ENCODE measurements around the gene INSYN1. TPM values are rescaled to one million over a fixed set of nuclear protein-coding genes. Genes with fewer than 3 reads are reported as not detected.

Gene INSYN1
- polyA plus RNA-seq, 1 donor from 2014 or later, result 21.3 TPM

GRCh38 chr15:73782344-73782959 is 29.3 kb upstream of the INSYN1 start:
- Histone ChIP-seq H2AFZ (ENCODE audit: low read depth, low read length) (no peak overlapping the region), H3K4me2 (ENCODE audit: low read length) (no peak overlapping the region), H3K9me2 (ENCODE audit: insufficient read depth, low read length) (no peaks in the 10 kb centered on the region), H3K9me3 (ENCODE audit: low read length) (no peaks in the 10 kb centered on the region), H3K27ac (ENCODE audit: low read length) (no peak overlapping the region), H3K36me3 (ENCODE audit: insufficient read depth, low read length) (no peaks in the 10 kb centered on the region), H3K27me3 (ENCODE audit: insufficient read depth, low read depth, low read length) (no peaks in the 10 kb centered on the region), H3K79me2 (replicated peaks; ENCODE audit: insufficient read depth, low read length) (no peaks in the 10 kb centered on the region), H3K9ac (ENCODE audit: low read length) (no peak overlapping the region), H3K4me3 (ENCODE audit: low read length) (no peak overlapping the region), H3F3A (ENCODE audit: insufficient read depth, low read length, poor library complexity, severe bottlenecking) (no peaks in the 10 kb centered on the region), H4K20me1 (ENCODE audit: insufficient read depth) (no peaks in the 10 kb centered on the region)
- TF ChIP-seq POLR2AphosphoS5 (IDR thresholded peaks at IDR 0.05) (no peak), RAD21 (conservative IDR thresholded peaks at IDR 0.05) (no peak), EZH2 (IDR thresholded peaks at IDR 0.05; ENCODE audit: borderline replicate concordance, insufficient read depth, low read length, poor library complexity, severe bottlenecking) (no peak), MXI1 (conservative IDR thresholded peaks at IDR 0.05; ENCODE audit: poor library complexity, severe bottlenecking) (no peak), TAF1 (IDR thresholded peaks at IDR 0.05; ENCODE audit: low read depth) (no peak), EP300 (conservative IDR thresholded peaks at IDR 0.05; ENCODE audit: poor library complexity, severe bottlenecking) (no peak), SMC3 (conservative IDR thresholded peaks at IDR 0.05; ENCODE audit: poor library complexity) (no peak)
- TF ChIP-seq, protein P1, sequence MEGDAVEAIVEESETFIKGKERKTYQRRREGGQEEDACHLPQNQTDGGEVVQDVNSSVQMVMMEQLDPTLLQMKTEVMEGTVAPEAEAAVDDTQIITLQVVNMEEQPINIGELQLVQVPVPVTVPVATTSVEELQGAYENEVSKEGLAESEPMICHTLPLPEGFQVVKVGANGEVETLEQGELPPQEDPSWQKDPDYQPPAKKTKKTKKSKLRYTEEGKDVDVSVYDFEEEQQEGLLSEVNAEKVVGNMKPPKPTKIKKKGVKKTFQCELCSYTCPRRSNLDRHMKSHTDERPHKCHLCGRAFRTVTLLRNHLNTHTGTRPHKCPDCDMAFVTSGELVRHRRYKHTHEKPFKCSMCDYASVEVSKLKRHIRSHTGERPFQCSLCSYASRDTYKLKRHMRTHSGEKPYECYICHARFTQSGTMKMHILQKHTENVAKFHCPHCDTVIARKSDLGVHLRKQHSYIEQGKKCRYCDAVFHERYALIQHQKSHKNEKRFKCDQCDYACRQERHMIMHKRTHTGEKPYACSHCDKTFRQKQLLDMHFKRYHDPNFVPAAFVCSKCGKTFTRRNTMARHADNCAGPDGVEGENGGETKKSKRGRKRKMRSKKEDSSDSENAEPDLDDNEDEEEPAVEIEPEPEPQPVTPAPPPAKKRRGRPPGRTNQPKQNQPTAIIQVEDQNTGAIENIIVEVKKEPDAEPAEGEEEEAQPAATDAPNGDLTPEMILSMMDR (IDR thresholded peaks at IDR 0.05; ENCODE audit: poor library complexity, severe bottlenecking), result no peak
- TF ChIP-seq, protein P2, sequence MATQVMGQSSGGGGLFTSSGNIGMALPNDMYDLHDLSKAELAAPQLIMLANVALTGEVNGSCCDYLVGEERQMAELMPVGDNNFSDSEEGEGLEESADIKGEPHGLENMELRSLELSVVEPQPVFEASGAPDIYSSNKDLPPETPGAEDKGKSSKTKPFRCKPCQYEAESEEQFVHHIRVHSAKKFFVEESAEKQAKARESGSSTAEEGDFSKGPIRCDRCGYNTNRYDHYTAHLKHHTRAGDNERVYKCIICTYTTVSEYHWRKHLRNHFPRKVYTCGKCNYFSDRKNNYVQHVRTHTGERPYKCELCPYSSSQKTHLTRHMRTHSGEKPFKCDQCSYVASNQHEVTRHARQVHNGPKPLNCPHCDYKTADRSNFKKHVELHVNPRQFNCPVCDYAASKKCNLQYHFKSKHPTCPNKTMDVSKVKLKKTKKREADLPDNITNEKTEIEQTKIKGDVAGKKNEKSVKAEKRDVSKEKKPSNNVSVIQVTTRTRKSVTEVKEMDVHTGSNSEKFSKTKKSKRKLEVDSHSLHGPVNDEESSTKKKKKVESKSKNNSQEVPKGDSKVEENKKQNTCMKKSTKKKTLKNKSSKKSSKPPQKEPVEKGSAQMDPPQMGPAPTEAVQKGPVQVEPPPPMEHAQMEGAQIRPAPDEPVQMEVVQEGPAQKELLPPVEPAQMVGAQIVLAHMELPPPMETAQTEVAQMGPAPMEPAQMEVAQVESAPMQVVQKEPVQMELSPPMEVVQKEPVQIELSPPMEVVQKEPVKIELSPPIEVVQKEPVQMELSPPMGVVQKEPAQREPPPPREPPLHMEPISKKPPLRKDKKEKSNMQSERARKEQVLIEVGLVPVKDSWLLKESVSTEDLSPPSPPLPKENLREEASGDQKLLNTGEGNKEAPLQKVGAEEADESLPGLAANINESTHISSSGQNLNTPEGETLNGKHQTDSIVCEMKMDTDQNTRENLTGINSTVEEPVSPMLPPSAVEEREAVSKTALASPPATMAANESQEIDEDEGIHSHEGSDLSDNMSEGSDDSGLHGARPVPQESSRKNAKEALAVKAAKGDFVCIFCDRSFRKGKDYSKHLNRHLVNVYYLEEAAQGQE (IDR thresholded peaks at IDR 0.05; ENCODE audit: borderline replicate concordance), result no peak

GRCh38 chr15:73781038-73781925 is 28.1 kb upstream of the INSYN1 start:
- TF ChIP-seq SMC3 (conservative IDR thresholded peaks at IDR 0.05; ENCODE audit: poor library complexity), result no peak
- TF ChIP-seq POLR2AphosphoS5 (IDR thresholded peaks at IDR 0.05), result no peak
- TF ChIP-seq, protein P1 (IDR thresholded peaks at IDR 0.05; ENCODE audit: poor library complexity, severe bottlenecking), result no peak
- TF ChIP-seq, protein P2 (IDR thresholded peaks at IDR 0.05; ENCODE audit: borderline replicate concordance), result no peak
- no peak for TF ChIP-seq EP300 (conservative IDR thresholded peaks at IDR 0.05; ENCODE audit: poor library complexity, severe bottlenecking)
- no peak for TF ChIP-seq TAF1 (IDR thresholded peaks at IDR 0.05; ENCODE audit: low read depth)
- TF ChIP-seq RAD21 (conservative IDR thresholded peaks at IDR 0.05), result no peak
- no peak for TF ChIP-seq EZH2 (IDR thresholded peaks at IDR 0.05; ENCODE audit: borderline replicate concordance, insufficient read depth, low read length, poor library complexity, severe bottlenecking)
- TF ChIP-seq MXI1 (conservative IDR thresholded peaks at IDR 0.05; ENCODE audit: poor library complexity, severe bottlenecking), result no peak
- Histone ChIP-seq H3K27ac (ENCODE audit: low read length) (no peak overlapping the region), H3K9me3 (ENCODE audit: low read length) (no peaks in the 10 kb centered on the region), H3K4me3 (ENCODE audit: low read length) (no peak overlapping the region), H3K9me2 (ENCODE audit: insufficient read depth, low read length) (no peaks in the 10 kb centered on the region), H2AFZ (ENCODE audit: low read depth, low read length) (no peak overlapping the region), H3F3A (ENCODE audit: insufficient read depth, low read length, poor library complexity, severe bottlenecking) (no peaks in the 10 kb centered on the region), H3K79me2 (replicated peaks; ENCODE audit: insufficient read depth, low read length) (no peaks in the 10 kb centered on the region), H3K4me2 (ENCODE audit: low read length) (no peak overlapping the region), H4K20me1 (ENCODE audit: insufficient read depth) (no peaks in the 10 kb centered on the region), H3K36me3 (ENCODE audit: insufficient read depth, low read length) (no peaks in the 10 kb centered on the region), H3K9ac (ENCODE audit: low read length) (no peak overlapping the region), H3K27me3 (ENCODE audit: insufficient read depth, low read depth, low read length) (no peaks in the 10 kb centered on the region)

All from neural cell (in vitro differentiated cells).